KBM-7 (cell line): ENCODE measurements around the gene RPRML.
A peak's percentile ranks its signal among the peaks of the same experiment; 100 is the strongest.
"Not testable (repeated sequence)": the region's sequence is repeated elsewhere in the genome, so short reads cannot be mapped to it uniquely, and the experiment has no call there.

Experiments
- DNase-seq: peaks from one replicate; pipeline ENCODE4 v3.0.0-alpha.2; 2015
- in situ Hi-C: fragments of 300-500 bp; cut with MboI; formaldehyde crosslinking; loops from 2 replicates; pipeline ENCODE4 v1.14.3; 2020; ENCODE audit warnings: low sequenced_read_pairs, low pct_unique_long_range_greater_than_20kb, mixed read lengths

Gene RPRML

GRCh38 chr17:46979147-46979863, at the start of gene RPRML:
Gene RPRML (minus strand): TSS chr17:46979253. CDS start chr17:46979007, 246 bp downstream.
- in situ Hi-C loops: no loop called here
- DNase-seq: peak; percentile 39

- in situ Hi-C loops, DNase-seq: not testable (repeated sequence)
Observed at GRCh38 chr17:47016966-47017365, 37.9 kb upstream of the RPRML start.

DNA sequence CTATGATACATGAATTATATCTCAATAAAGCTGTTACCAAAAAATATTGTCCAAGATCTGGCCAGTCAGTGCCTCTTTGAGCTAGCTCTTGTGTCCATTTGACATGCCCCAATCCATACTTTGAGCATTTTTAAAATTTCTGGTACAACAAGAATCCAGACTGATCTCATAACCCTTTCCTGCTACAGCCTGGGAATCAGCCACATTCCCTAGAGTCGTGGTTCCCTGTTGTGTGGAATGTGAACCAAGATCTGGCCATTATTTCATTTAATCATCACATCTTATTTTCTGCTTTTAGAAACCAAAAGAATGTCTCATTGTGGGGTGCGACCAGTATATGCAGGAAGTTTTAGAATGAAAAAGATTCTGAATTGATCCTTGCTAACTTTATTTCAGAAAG, 34.3 kb upstream of the RPRML start:
- no peak for DNase-seq
- in situ Hi-C loops: no loop called here

DNA sequence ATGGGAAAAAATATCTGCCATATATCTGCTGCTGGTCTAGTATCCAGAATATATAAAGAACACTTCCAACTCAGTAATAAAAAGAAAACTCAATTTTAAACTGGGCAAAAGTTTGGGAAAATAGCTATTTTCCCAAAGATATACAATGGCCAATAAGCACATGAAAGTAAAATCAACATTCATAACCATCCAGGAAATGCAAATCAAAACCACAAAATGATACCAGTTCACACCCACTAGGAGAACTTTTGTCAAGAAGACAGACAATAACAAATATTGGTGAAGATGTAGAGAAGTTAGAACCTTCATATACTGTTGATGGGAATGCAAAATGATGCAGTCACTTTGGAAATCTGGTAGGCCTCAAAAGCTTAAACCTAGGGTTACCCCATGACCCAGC, 33.4 kb upstream of the RPRML start:
- in situ Hi-C loops: no loop called here
- no peak for DNase-seq

- in situ Hi-C loops: no loop called here
- DNase-seq: no peak
Observed at GRCh38 chr17:47009759-47010594, 30.9 kb upstream of the RPRML start.

- in situ Hi-C loops: no loop called here
- DNase-seq: no peak
Observed at GRCh38 chr17:47004906-47005305, 25.9 kb upstream of the RPRML start.

DNA sequence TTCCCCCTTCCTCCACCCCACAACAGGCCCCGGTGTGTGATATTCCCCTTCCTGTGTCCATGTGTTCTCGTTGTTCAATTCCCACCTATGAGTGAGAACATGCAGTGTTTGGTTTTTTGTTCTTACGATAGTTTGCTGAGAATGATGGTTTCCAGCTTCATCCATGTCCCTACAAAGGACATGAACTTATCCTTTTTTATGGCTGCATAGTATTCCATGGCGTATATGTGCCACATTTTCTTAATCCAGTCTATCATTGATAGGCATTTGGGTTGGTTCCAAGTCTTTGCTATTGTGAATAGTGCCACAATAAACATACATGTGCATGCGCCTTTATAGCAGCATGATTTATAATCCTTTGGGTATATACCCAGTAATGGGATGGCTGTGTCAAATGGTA, 24.8 kb upstream of the RPRML start:
- in situ Hi-C loops, DNase-seq: not testable (repeated sequence)

- DNase-seq: no peak
- in situ Hi-C loops: no loop called here
Observed at GRCh38 chr17:46995841-46996571, 17.0 kb upstream of the RPRML start.

DNA sequence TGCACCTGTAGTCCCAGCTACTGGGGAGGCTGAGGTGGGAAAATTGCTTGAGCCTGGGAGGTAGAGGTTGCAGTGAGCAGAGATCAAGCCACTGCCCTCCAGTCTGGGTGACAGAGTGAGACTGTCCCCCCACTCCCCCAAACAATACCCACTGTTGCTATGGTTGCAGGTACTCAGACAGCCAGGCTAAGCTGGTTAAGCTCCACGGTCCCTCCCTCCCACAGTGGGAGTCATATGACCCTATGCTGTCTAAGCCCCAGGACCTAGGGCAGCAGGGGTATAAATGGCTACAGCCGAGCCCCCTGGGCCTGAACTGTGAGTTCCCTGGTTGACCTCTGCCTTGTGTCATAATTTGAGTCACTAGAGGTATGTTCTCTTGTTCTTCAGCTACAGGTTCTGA, 15.9 kb upstream of the RPRML start:
- no peak for DNase-seq
- in situ Hi-C loops: no loop called here

DNA sequence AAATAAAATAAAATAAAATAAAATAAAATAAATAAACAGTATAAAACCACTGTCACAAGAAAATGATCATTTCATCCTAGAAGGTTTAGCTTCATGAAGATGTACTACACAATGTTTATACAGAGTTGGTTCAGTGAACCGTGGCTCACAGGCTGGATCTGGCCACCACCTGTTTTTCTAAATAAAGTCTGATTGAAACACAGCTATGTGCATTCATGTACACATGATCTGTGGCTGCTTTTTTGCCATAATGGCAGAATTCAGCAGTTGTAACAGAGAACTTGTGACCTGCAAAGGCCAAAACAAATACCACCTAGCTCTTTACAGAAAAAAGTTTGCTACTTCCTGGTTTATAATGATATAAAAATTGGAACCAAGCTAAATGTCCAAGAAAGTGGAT, 12.6 kb upstream of the RPRML start:
- in situ Hi-C loops: no loop called here
- no peak for DNase-seq

DNA sequence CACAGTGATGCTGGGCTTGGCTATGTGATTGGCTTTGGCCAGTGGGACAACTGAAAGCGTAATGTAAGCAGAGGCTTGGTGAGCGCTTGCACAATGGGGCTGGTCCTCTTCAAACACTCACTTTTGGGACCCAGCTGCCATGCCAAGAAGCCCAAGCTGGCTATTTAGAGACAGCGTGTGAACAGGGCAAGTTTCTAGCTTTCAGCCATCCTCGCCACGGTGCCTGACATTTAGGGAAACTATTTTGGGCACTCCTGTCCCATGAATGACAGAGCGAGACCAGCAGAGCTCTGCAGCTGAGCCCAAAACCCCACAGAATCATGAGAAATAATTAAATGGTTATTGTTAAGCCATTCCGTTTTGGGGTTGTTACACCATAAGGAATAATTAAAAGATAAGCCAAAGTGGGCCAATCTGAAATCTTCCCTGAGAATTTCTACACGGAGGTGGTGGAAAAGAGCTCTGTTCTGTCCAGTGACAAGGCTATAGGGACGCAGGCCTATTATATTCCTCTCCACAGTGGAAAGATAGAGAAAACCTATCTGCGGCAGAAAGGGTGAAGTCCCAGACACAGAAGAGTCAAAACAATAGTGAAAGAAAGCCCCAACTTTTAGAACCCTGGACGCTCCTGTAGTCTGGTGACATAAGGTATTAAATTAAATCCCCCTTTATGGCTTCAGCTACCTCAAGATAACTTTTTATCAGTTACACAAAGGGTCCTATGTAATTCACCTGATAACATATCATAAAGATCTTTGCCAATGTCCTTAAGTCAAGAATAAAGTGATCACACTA, 10.8 kb upstream of the RPRML start:
- no peak for DNase-seq
- in situ Hi-C loops: no loop called here

GRCh38 chr17:46987927-46988326, 8.9 kb upstream of the RPRML start:
- in situ Hi-C loops: not testable (repeated sequence)

DNA sequence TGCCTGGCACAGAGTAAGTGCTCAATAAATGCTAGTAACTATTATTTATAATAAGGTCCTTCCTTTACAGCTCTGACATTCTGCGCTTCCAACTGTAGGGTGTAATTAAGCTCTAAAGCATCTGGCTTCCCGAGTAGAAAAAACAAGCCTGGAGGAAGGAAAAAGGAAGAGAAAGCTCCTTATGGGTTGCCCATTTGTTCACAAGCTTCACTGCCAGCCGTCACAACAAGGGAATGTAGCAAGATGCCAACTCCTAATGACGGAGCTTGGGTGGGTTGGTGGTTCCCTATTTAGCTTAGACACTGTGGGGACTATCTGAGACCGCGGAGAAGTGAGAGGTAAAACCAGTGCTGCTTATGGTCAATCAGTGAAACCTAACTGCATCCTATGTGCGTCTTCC, 7.3 kb upstream of the RPRML start:
- in situ Hi-C loops: no loop called here
- no peak for DNase-seq

More at GRCh38 chr17:46987927-46988326, 8.9 kb upstream of the RPRML start:
- not testable (repeated sequence) for DNase-seq

- DNase-seq: no peak
- in situ Hi-C loops: no loop called here
Observed at GRCh38 chr17:46984892-46985291, 5.8 kb upstream of the RPRML start.

- in situ Hi-C loops: no loop called here
- DNase-seq: no peak
Observed at GRCh38 chr17:46984341-46984740, 5.3 kb upstream of the RPRML start.

DNA sequence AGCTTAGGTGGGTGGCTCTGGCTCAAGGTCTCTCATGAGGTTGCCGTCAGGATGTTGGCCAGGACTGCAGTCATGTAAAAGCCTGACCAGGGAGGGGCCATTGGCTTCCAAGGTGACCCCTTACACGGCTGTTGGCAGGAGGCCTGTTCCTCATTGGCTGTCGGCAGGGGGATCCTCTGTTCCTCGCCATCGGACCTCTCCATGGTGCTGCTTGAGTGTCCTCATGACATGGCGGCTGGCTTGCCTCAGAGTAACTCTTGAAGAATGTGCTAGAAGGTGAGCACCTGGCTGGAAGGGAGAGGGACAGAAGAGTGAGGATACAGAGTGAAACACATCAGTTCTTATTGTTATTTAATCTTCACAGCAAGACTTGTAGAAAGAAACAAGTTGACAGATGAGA, 4.7 kb upstream of the RPRML start:
- in situ Hi-C loops: no loop called here
- DNase-seq: no peak

DNA sequence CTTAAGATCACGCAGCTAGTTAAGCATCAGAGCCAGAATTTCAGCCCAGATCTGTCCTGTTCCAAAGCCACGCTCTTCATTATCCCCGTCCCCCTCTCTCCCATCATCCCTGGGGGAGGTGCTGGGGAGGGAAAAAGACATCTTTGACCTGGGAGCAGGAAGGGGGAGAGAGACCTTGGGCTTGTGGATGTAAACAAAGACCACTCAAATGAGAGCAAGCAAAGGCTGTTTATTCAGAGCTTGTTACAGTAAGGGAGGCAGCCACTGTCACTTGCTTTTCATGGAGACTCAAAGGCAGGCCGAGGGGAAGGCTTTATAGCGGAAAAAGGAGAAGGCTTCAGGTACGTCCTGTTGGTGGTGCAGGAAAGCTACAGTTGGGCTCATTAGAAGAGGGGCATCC, 3.5 kb upstream of the RPRML start:
- in situ Hi-C loops: no loop called here
- DNase-seq: no peak

DNA sequence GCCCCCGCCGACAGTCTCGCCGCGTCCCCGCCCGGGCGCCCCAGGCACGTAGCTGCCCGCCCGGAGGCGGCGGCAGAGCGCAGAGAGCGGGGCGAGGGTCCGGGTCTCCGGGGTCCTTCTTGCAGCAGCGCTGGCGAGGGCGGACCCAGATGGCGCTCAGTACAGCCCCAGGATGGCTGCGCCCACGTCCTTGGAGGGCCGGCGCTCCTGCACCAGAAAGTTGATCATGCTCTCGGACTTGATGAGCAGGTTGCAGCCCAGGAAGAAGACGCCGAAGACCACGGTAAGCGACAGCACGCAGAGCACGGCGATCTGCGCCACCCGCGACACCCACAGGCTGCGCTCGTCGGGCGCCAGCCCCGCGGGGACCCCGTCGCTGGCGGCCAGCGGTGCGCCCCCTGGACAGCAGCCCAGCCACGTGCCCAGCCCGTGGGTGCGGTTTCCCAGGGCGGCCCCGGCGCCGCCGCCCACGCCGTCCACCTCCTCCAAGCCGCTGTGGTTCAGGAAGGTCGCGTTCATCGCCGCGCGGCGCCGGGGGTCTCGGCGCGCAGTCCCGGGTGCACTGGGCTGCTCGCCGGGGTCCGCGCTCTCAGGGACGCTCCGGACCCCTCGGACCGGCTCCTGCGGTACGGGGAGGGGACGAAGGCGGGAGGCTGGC, 435 bp downstream of the RPRML start:
- in situ Hi-C loops: no loop called here

More for the DNA sequence above, 435 bp downstream of the RPRML start:
- DNase-seq: peak; percentile 32
